Mesenchymal stem cell (in vitro differentiated cells and primary cell): ENCODE results near the gene BEST3.

ENCODE experiments used
- DNase-seq: peaks from one replicate; pipeline ENCODE4 v3.0.0-alpha.2; 2013
- H2AFZ ChIP-seq: one replicate; pipeline ENCODE4 v1.6.1; 2013; ENCODE audit warnings: low read depth, mild to moderate bottlenecking, control low read depth, inconsistent platforms, low read length, moderate library complexity
- H2AK5ac ChIP-seq: 2 replicates; pipeline ENCODE4 v1.6.1; 2013; ENCODE audit warnings: low read length, moderate library complexity, mild to moderate bottlenecking, inconsistent platforms; ENCODE audit not compliant: severe bottlenecking
- H2BK120ac ChIP-seq: one replicate; pipeline ENCODE4 v1.6.1; 2013; ENCODE audit warnings: low read depth, mild to moderate bottlenecking, inconsistent platforms, low read length, moderate library complexity
- H2BK12ac ChIP-seq, 2 experiments: one replicate each; pipeline ENCODE4 v1.6.1; 2013; ENCODE audit warnings: inconsistent platforms in 2 of 2, low read length in 2 of 2, mild to moderate bottlenecking in 2 of 2, moderate library complexity in 2 of 2, control low read depth in 1 of 2
- H2BK15ac ChIP-seq: one replicate; pipeline ENCODE4 v1.6.1; 2013; ENCODE audit warnings: mild to moderate bottlenecking, low read depth, inconsistent platforms; ENCODE audit not compliant: poor library complexity, severe bottlenecking
- H2BK5ac ChIP-seq: 2 replicates; pipeline ENCODE4 v1.6.1; 2013; ENCODE audit warnings: low read depth, mild to moderate bottlenecking, low read length, control low read depth, inconsistent platforms; ENCODE audit not compliant: poor library complexity, severe bottlenecking
- H3K14ac ChIP-seq, 2 experiments: one replicate each; pipeline ENCODE4 v1.6.1; 2013; ENCODE audit warnings: inconsistent platforms in 2 of 2, low read length in 2 of 2, control low read depth in 1 of 2, mild to moderate bottlenecking in 1 of 2, moderate library complexity in 1 of 2
- H3K18ac ChIP-seq, 2 experiments: one replicate each; pipeline ENCODE4 v1.6.1; 2013; ENCODE audit warnings: inconsistent platforms in 2 of 2, low read length in 2 of 2, control low read depth in 1 of 2, low read depth in 1 of 2, mild to moderate bottlenecking in 1 of 2
- H3K23ac ChIP-seq, 2 experiments: one replicate each; pipeline ENCODE4 v1.6.1; 2013; ENCODE audit warnings: inconsistent platforms in 2 of 2, low read length in 2 of 2, mild to moderate bottlenecking in 2 of 2, moderate library complexity in 2 of 2, control low read depth in 1 of 2
- H3K27ac ChIP-seq: 2 replicates; pipeline ENCODE4 v1.5.1; 2013; ENCODE audit warnings: mild to moderate bottlenecking, moderate library complexity, low read length, control low read depth, inconsistent platforms; ENCODE audit not compliant: poor library complexity, severe bottlenecking
- H3K27me3 ChIP-seq, 2 experiments: 2 replicates each; pipeline versions ENCODE4 v1.6.1 to v1.7.0; 2013; ENCODE audit warnings: low read length in 2 of 2, mild to moderate bottlenecking in 2 of 2, moderate library complexity in 2 of 2, control low read depth in 1 of 2, inconsistent platforms in 1 of 2; ENCODE audit not compliant: control insufficient read depth in 1 of 2, insufficient read depth in 1 of 2
- H3K36me3 ChIP-seq, 2 experiments: 2 replicates each; pipeline versions ENCODE4 v1.6.1 to v1.7.0; 2013; ENCODE audit warnings: low read length in 2 of 2, control low read depth in 1 of 2, inconsistent platforms in 1 of 2, low read depth in 1 of 2, mild to moderate bottlenecking in 1 of 2; ENCODE audit not compliant: insufficient read depth in 2 of 2, control insufficient read depth in 1 of 2
- H3K4ac ChIP-seq, 2 experiments: one replicate each; pipeline ENCODE4 v1.6.1; 2013; ENCODE audit warnings: inconsistent platforms in 2 of 2, low read length in 2 of 2, mild to moderate bottlenecking in 2 of 2, moderate library complexity in 2 of 2, control low read depth in 1 of 2, low read depth in 1 of 2
- H3K4me1 ChIP-seq: 2 replicates; pipeline ENCODE4 v1.6.1; 2013; ENCODE audit warnings: low read depth, low read length, control low read depth; ENCODE audit not compliant: control insufficient read depth, insufficient read depth
- H3K4me2 ChIP-seq: 2 replicates; pipeline ENCODE4 v1.6.1; 2013; ENCODE audit warnings: low read length, mild to moderate bottlenecking, inconsistent platforms; ENCODE audit not compliant: poor library complexity, severe bottlenecking
- H3K4me3 ChIP-seq, 2 experiments: 2 replicates each; pipeline versions ENCODE4 v1.5.1 to v1.7.0; 2013; ENCODE audit warnings: low read length in 2 of 2, mild to moderate bottlenecking in 2 of 2, control low read depth in 1 of 2, low read depth in 1 of 2; ENCODE audit not compliant: insufficient read depth in 1 of 2
- H3K79me1 ChIP-seq: replicated peaks from 2 replicates; pipeline ENCODE4 v1.6.1; 2013; ENCODE audit warnings: mild to moderate bottlenecking, control low read depth, low read length, inconsistent platforms; ENCODE audit not compliant: poor library complexity, severe bottlenecking
- H3K9ac ChIP-seq: 2 replicates; pipeline ENCODE4 v1.7.0; 2013; ENCODE audit warnings: mild to moderate bottlenecking, low read length, moderate library complexity
- H3K9me3 ChIP-seq: 2 replicates; pipeline ENCODE4 v1.7.0; 2013; ENCODE audit warnings: mild to moderate bottlenecking, low read length; ENCODE audit not compliant: control insufficient read depth
- H4K8ac ChIP-seq: one replicate; pipeline ENCODE4 v1.6.1; 2013; ENCODE audit warnings: inconsistent platforms, mild to moderate bottlenecking, low read length, moderate library complexity
- H4K91ac ChIP-seq: one replicate; pipeline ENCODE4 v1.6.1; 2013; ENCODE audit warnings: mild to moderate bottlenecking, low read length, inconsistent platforms
- WGBS: methylation state at CpG from one replicate; pipeline ENCODE4 v1.1.7; 2013; ENCODE audit warnings: mixed read lengths; 5-methylcytosine and 5-hydroxymethylcytosine counted together

BEST3 gene

DNA sequence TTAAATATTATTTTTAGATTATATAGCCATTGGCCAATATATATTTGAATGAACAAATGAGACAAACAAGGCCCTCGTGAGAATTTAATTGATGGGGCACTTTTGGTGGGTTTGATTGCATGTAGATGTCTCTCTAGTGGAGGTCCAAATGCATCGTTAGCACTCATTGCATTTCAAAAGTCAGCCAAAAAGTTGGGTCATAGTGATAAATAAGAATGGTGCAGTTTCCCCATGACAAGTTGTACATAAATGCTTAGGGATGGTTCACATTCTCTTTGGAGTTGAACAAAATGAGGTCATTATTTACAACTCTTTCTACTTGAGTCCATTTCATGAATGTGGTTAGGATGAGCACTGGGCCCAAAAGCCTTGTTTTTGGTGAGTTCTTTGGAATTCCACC, 1.0 kb downstream of the BEST3 start:
- Histone ChIP-seq H3K4me3 (no peak overlapping the region), H3K4me1 (no peaks in the 10 kb centered on the region), H2AK5ac (no peak overlapping the region), H3K4ac (no peak overlapping the region), H2BK12ac (no peak overlapping the region), H2BK15ac (no peak overlapping the region), H3K79me1 (no peaks in the 10 kb centered on the region), H3K27me3 (no peaks in the 10 kb centered on the region), H3K27ac (no peak overlapping the region), H3K4me2 (no peak overlapping the region), H3K14ac (no peak overlapping the region), H4K91ac (no peak overlapping the region), H2AFZ (no peak overlapping the region), H4K8ac (no peak overlapping the region), H3K9ac (no peak overlapping the region), H3K23ac (no peak overlapping the region), H3K9me3 (no peaks in the 10 kb centered on the region), H3K36me3 (no peaks in the 10 kb centered on the region), H2BK5ac (no peak overlapping the region), H2BK120ac (no peak overlapping the region), H3K18ac (no peak overlapping the region)
- 92% methylated on average over 2 of the region's 2 CpGs for WGBS
- no peak for DNase-seq

DNA sequence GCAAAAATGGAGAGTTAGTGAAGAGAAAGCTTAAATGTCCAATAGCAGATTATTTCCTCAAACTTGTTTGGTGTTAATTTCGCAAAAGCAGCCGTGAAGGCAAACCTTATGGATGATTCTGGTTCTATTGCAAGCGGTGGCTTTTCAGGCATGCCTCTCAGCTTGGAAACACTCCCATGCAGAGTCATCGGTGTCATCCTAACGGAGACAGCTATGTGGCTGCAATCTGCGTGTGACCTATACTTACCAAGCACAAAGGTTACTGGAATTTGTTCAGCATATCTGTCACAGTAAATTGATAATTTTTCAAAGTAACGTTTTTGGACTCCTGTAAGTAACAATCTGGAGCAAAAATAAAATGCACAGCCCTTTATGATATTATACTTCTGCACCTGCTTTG, 5.0 kb downstream of the BEST3 start:
- no peak overlapping the region for H3K27ac ChIP-seq
- H4K8ac ChIP-seq, result no peak overlapping the region
- H3K9ac ChIP-seq, result no peak overlapping the region
- no peaks in the 10 kb centered on the region for H3K36me3 ChIP-seq
- no peak overlapping the region for H2BK12ac ChIP-seq
- H3K14ac ChIP-seq, result no peak overlapping the region
- H3K79me1 ChIP-seq, result no peaks in the 10 kb centered on the region
- H3K27me3 ChIP-seq, result no peaks in the 10 kb centered on the region
- no peak for DNase-seq
- H3K4me2 ChIP-seq, result no peak overlapping the region
- H2AFZ ChIP-seq, result no peak overlapping the region
- H2AK5ac ChIP-seq, result no peak overlapping the region
- no peak overlapping the region for H3K4me3 ChIP-seq
- no peak overlapping the region for H2BK5ac ChIP-seq
- H2BK15ac ChIP-seq, result no peak overlapping the region
- 92% methylated on average over 6 of the region's 7 CpGs for WGBS
- H4K91ac ChIP-seq, result no peak overlapping the region
- no peaks in the 10 kb centered on the region for H3K9me3 ChIP-seq
- no peak overlapping the region for H3K18ac ChIP-seq
- no peak overlapping the region for H3K4ac ChIP-seq
- H2BK120ac ChIP-seq, result no peak overlapping the region
- no peaks in the 10 kb centered on the region for H3K4me1 ChIP-seq
- H3K23ac ChIP-seq, result no peak overlapping the region

DNA sequence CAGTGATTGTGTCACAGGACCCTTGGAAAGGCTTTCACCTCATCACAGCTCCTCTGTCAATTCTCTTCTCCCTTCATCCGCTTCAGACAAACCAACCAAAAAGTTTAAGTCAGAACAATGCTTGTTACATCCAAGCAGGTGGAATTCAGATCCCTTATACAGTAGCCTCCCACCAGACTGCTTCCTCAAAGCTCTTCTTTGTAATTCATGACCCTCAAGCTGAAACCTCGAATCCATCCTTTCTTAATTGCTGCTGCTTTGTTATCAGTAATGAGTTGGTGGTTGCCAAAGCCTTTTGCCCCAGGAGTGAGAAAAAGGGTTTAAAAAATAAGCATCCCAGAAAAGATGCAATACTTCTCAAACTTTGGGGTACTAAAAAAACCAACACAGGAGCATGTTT, 9.5 kb downstream of the BEST3 start:
- no peak overlapping the region for H3K4me2 ChIP-seq
- H3K9me3 ChIP-seq, result no peaks in the 10 kb centered on the region
- H4K91ac ChIP-seq, result no peak overlapping the region
- H3K27me3 ChIP-seq, result no peaks in the 10 kb centered on the region
- peak overlapping the region in 1 of 2 experiments; percentile 4 for H3K18ac ChIP-seq
- H2BK5ac ChIP-seq, result peak overlapping the region; percentile 62
- no peak overlapping the region for H2BK120ac ChIP-seq
- WGBS, result 95% methylated on average over 1 of the region's 2 CpGs
- H2BK15ac ChIP-seq, result no peak overlapping the region
- H2AK5ac ChIP-seq, result peak overlapping the region; percentile 37
- H3K14ac ChIP-seq, result no peak overlapping the region
- H3K4me3 ChIP-seq, result no peak overlapping the region
- peak overlapping the region; percentile 48 for H3K9ac ChIP-seq
- no peak overlapping the region for H3K23ac ChIP-seq
- H2AFZ ChIP-seq, result no peak overlapping the region
- peak overlapping the region; percentile 100 for H3K27ac ChIP-seq
- H4K8ac ChIP-seq, result no peak overlapping the region
- H3K4me1 ChIP-seq, result peaks cover 13% of the 10 kb centered on the region
- no peaks in the 10 kb centered on the region for H3K79me1 ChIP-seq
- DNase-seq, result no peak
- H3K36me3 ChIP-seq, result no peaks in the 10 kb centered on the region
- H2BK12ac ChIP-seq, result no peak overlapping the region
- peak overlapping the region in 1 of 2 experiments; percentile 21 for H3K4ac ChIP-seq

DNA sequence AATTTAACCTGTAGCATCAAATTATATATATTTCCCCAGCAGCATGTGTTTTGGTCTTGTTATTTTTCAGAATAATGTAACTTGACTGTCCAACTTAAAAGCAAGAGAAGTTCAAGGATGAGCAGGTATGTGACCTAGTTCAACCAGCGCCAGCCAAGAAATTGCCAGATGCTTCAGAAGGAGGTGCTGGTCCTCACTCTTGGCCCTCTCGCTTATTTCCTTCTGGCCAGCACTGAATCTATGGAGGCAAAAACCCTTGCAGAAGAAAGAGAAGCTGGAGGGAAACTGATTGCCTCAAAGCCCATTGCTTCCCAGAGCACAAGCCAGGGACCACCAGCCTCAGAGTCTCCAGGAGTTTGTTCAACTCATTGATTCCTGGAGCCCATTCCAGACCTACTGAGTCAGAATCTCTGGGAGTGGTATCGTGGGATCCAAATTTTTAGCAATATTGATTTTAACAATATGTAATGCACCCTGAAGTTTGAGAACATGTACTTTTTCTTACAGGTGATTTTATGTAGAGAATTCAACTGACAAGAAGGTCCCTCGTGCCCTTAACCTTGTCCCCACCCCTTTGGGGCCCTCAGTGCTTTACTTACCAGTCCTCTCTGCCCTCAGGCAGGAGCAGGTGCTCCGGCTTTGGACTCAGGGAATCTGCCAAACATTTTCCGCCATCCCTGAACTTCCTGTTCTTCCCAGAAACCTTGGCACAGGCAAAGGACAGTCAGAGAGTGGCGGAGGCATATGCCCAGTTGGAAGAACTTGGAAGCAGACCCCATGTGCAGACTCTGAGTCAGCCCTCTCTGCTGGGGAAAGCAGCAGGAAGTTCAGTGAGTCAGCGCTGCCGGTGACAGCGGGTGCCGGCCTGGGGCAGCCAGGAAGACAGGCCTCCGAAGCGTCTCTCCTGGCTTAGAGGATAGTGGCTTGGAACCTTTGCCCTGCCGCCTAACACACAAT, 10.4 kb downstream of the BEST3 start:
- Histone ChIP-seq H3K23ac (no peak overlapping the region), H3K14ac (no peak overlapping the region), H3K9me3 (no peaks in the 10 kb centered on the region), H3K4ac (no peak overlapping the region), H3K4me2 (peak overlapping the region; percentile 27), H3K79me1 (no peaks in the 10 kb centered on the region), H3K4me1 (peaks cover 13% of the 10 kb centered on the region), H3K9ac (peak overlapping the region; percentile 54), H2BK5ac (peak overlapping the region; percentile 92), H2AK5ac (peak overlapping the region; percentile 100), H2BK120ac (no peak overlapping the region), H4K91ac (no peak overlapping the region), H3K36me3 (no peaks in the 10 kb centered on the region), H2BK15ac (peak overlapping the region; percentile 93), H3K27ac (peak overlapping the region; percentile 100), H3K27me3 (no peaks in the 10 kb centered on the region), H2BK12ac (peak overlapping the region in 1 of 2 experiments; percentile 10), H4K8ac (peak overlapping the region; percentile 84), H2AFZ (peak overlapping the region; percentile 1), H3K4me3 (peak overlapping the region in 1 of 2 experiments; percentile 16), H3K18ac (peak overlapping the region in 1 of 2 experiments; percentile 66)
- DNase-seq, result peak; percentile 95
- WGBS, result 21% methylated on average over 12 of the region's 14 CpGs
